ENCODE data around the gene PNMA6E. TPM values are rescaled to one million over a fixed set of nuclear protein-coding genes. Genes with fewer than 3 reads are reported as not detected.

PNMA6E gene
- total RNA-seq, 1 experiment from 2014 or later: not detected

DNA sequence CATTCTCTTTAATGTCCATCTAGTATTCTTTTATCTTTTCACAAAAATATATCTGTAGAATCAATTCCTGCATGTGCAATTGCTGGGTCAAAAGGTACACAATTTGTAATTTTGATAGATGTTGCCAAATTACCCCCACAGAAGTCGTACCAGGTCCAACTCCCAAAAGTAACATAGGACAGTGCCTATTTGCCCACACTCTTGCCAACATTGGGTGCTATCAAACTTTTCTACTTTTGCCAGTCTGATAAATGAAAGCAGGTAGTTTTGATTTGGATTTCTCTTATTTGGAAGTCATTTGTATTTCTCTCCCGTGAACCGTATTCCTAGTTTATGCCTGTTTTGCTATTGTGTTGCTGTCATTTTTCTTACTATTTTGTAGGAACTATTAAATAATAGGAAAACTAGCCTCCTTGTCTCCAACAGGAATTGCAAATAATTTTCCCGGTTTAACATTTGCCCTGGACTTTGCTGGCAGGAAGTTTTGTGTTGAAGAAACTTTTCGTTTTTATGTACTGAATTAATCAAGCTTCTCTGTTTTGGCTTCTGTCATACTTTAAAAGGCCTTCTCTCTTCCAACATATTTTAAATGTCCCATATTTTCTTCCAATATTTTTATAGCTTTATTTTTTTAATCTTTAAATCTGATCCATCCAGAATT is 34.1 kb downstream of the PNMA6E start:
- Histone ChIP-seq H3K36me3 (ENCODE audit: control insufficient read depth, insufficient read depth, low read length) (no peaks in the 10 kb centered on the region), H3K4me1 (no peaks in the 10 kb centered on the region), H3K9me3 (no peaks in the 10 kb centered on the region), H3K4me3 (ENCODE audit: low read depth, low read length) (no peak overlapping the region), H3K27me3 (replicated peaks; ENCODE audit: control insufficient read depth, insufficient read depth, low read length) (no peaks in the 10 kb centered on the region)
- no TSS peak for BruUV-seq (replicated peaks)
- TF ChIP-seq CTCF (IDR thresholded peaks at IDR 0.05; ENCODE audit: insufficient read depth in 1 of 2, low read depth in 1 of 2, low read length in 1 of 2, severe bottlenecking in 1 of 2, unreplicated experiment in 1 of 2): no peak
- H3K27ac Mint-ChIP-seq (ENCODE audit: unreplicated experiment): no peak overlapping the region
- no peaks in the 10 kb centered on the region for H3K4me1 Mint-ChIP-seq (ENCODE audit: low read depth, unreplicated experiment)
- no peaks in the 10 kb centered on the region for H3K36me3 Mint-ChIP-seq (ENCODE audit: insufficient read depth, unreplicated experiment)
- H3K4me3 Mint-ChIP-seq (ENCODE audit: unreplicated experiment): no peak overlapping the region
- CTCF ChIA-PET: no interaction called here
- POLR2A ChIA-PET: no interaction called here
- peaks cover 5% of the 10 kb centered on the region for H3K27me3 Mint-ChIP-seq (ENCODE audit: insufficient read depth, unreplicated experiment)
- intact Hi-C loops (cut with micrococcal nuclease; ENCODE audit: unreplicated experiment): no loop called here
- no peak for DNase-seq
- no peaks in the 10 kb centered on the region for H3K9me3 Mint-ChIP-seq (ENCODE audit: unreplicated experiment)

DNA sequence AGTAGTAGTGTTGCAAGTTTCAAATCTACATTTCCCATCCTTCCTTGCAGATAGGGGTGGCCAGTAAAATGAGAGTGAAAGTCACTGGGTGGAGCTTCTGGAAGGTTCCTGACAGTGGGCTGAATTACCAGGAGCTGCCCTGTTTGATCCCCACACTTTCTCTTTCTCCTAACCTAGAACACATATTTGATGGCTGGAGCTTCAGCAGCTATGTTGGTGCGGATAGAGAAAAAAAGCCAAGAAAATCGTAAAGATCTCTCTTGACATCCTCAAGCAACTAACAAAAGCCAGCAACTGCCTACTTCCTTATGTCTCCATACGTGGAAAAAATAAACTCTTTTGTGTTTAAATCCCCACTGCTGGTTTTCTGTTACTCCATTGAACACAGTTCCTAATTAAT is 35.0 kb downstream of the PNMA6E start:
- H3K27ac Mint-ChIP-seq (ENCODE audit: unreplicated experiment): no peak overlapping the region
- no peaks in the 10 kb centered on the region for H3K9me3 ChIP-seq
- CTCF ChIA-PET: no interaction called here
- no TSS peak for BruUV-seq (replicated peaks)
- peaks cover 5% of the 10 kb centered on the region for H3K27me3 Mint-ChIP-seq (ENCODE audit: insufficient read depth, unreplicated experiment)
- POLR2A ChIA-PET: no interaction called here
- H3K4me3 ChIP-seq (ENCODE audit: low read depth, low read length): no peak overlapping the region
- H3K36me3 Mint-ChIP-seq (ENCODE audit: insufficient read depth, unreplicated experiment): no peaks in the 10 kb centered on the region
- no peaks in the 10 kb centered on the region for H3K9me3 Mint-ChIP-seq (ENCODE audit: unreplicated experiment)
- H3K4me1 ChIP-seq: no peaks in the 10 kb centered on the region
- no peaks in the 10 kb centered on the region for H3K27me3 ChIP-seq (replicated peaks; ENCODE audit: control insufficient read depth, insufficient read depth, low read length)
- no peaks in the 10 kb centered on the region for H3K36me3 ChIP-seq (ENCODE audit: control insufficient read depth, insufficient read depth, low read length)
- no peak for TF ChIP-seq CTCF (IDR thresholded peaks at IDR 0.05; ENCODE audit: insufficient read depth in 1 of 2, low read depth in 1 of 2, low read length in 1 of 2, severe bottlenecking in 1 of 2, unreplicated experiment in 1 of 2)
- no peak overlapping the region for H3K4me3 Mint-ChIP-seq (ENCODE audit: unreplicated experiment)
- no peaks in the 10 kb centered on the region for H3K4me1 Mint-ChIP-seq (ENCODE audit: low read depth, unreplicated experiment)
- no peak for DNase-seq
- intact Hi-C loops (cut with micrococcal nuclease; ENCODE audit: unreplicated experiment): no loop called here

DNA sequence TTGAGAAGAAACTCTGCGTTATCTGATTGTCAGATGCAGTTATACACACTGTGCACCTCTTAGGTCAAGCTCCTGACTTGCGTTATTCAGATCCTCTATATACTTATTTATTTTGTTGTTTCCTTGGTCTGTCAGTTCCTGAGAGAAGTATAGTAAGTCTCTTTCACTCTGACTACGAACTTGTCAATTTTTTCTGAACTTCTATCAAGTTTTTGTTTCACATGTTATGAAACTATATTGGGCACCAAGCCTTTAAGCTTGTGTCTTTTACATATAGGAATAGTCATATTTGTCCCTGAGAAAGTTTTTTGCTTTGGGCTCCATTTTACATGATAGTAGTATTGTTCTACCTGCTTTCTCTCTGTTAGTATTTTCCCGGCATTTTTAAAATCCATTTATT is 35.5 kb downstream of the PNMA6E start:
- intact Hi-C loops (cut with micrococcal nuclease; ENCODE audit: unreplicated experiment): no loop called here
- H3K9me3 Mint-ChIP-seq (ENCODE audit: unreplicated experiment): no peaks in the 10 kb centered on the region
- Histone ChIP-seq H3K4me3 (ENCODE audit: low read depth, low read length) (no peak overlapping the region), H3K36me3 (ENCODE audit: control insufficient read depth, insufficient read depth, low read length) (no peaks in the 10 kb centered on the region), H3K4me1 (no peaks in the 10 kb centered on the region), H3K9me3 (no peaks in the 10 kb centered on the region), H3K27me3 (replicated peaks; ENCODE audit: control insufficient read depth, insufficient read depth, low read length) (no peaks in the 10 kb centered on the region)
- ChIA-PET POLR2A (no interaction called here), CTCF (no interaction called here)
- peaks cover 4% of the 10 kb centered on the region for H3K27me3 Mint-ChIP-seq (ENCODE audit: insufficient read depth, unreplicated experiment)
- TF ChIP-seq CTCF (IDR thresholded peaks at IDR 0.05; ENCODE audit: insufficient read depth in 1 of 2, low read depth in 1 of 2, low read length in 1 of 2, severe bottlenecking in 1 of 2, unreplicated experiment in 1 of 2): no peak
- H3K36me3 Mint-ChIP-seq (ENCODE audit: insufficient read depth, unreplicated experiment): no peaks in the 10 kb centered on the region
- BruUV-seq (replicated peaks): no TSS peak
- no peaks in the 10 kb centered on the region for H3K4me1 Mint-ChIP-seq (ENCODE audit: low read depth, unreplicated experiment)
- no peak overlapping the region for H3K4me3 Mint-ChIP-seq (ENCODE audit: unreplicated experiment)
- H3K27ac Mint-ChIP-seq (ENCODE audit: unreplicated experiment): no peak overlapping the region
- DNase-seq: no peak

All from Caco-2 (cell line).